Measurements from ENCODE around the gene QRICH1. TPM values are rescaled to one million over a fixed set of nuclear protein-coding genes. Genes with fewer than 3 reads are reported as not detected.

Gene QRICH1
- total and polyA plus RNA-seq, 2 of the 13 experiments (the other 11 are each of a cell fraction or from before 2014, with no cell fraction given): 52.6 to 102 TPM

DNA sequence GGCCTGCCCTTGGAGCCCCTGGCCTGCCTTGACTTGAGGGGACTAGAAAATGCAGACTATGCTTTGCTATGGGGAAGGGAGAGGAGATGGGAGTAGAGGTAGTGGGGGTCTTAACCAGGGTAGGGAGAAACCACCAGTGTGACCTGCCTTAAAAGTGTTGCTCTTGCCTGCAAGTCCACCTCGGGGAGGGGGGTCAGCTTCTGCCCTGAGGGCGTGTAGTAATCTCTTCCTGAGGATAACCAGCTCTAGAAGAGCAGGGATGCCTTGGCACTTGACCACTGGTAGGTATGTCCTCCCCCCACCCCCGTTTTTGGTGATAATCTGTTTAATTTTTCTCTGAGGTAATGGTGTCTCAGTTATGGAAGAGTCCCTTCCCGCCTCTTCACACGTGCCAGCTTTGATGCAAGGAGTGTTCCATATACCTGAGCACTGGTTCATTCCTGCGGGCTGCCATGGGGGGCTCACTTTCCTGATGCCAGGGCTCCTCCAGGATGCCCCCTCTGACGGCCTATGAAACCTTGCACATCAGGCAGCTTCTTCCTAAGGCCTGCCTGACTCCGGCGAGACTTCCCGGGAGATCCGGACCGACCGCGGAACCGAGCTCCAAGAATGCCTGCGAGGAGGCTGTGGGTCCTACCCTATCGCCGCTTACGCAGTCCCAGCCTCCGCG lies 104.6 kb downstream of the QRICH1 start:
- H2AFZ ChIP-seq (ENCODE audit: low read length): no peak overlapping the region
- no peak for FAIRE-seq

More for the DNA sequence above, 104.6 kb downstream of the QRICH1 start:
- no TSS peak for BruUV-seq (replicated peaks)
- Histone ChIP-seq H3K4me3 (replicated peaks in 1 of 3; ENCODE audit: insufficient read depth in 1 of 3, low read depth in 2 of 3, low read length in 3 of 3) (no peak overlapping the region), H3K36me3 (replicated peaks in 1 of 2; ENCODE audit: control insufficient read depth in 1 of 2, insufficient read depth in 2 of 2, low read length in 2 of 2) (peaks cover 3 to 7% of the 10 kb centered on the region in 2 experiments; a peak in 3 of 5 replicates), H3K4me1 (ENCODE audit: insufficient read depth, low read length) (no peaks in the 10 kb centered on the region), H4K20me1 (ENCODE audit: insufficient read depth, low read length) (no peaks in the 10 kb centered on the region), H3K9me3 (ENCODE audit: low read length) (no peaks in the 10 kb centered on the region), H3K79me2 (ENCODE audit: insufficient read depth, low read length) (no peaks in the 10 kb centered on the region), H3K27ac (ENCODE audit: extremely low read length, insufficient read depth, low read length) (no peak overlapping the region), H3K4me2 (ENCODE audit: low read depth, low read length) (no peak overlapping the region), H3K27me3 (ENCODE audit: control insufficient read depth in 1 of 2, insufficient read depth in 2 of 2, low read length in 2 of 2) (no peaks in the 10 kb centered on the region), H3K9ac (ENCODE audit: insufficient read depth, low read depth, low read length) (no peak overlapping the region)
- intact Hi-C loops (cut with micrococcal nuclease; ENCODE audit: unreplicated experiment) (loop anchor here (5.0 kb wide), 1 partner anchor 168 kb away; no protein-coding TSS in a partner anchor), in situ Hi-C loops (cut with HindIII; ENCODE audit: extremely low pct_ligation_motif_present, low pct_unique_long_range_greater_than_20kb) (no loop called here)
- ChIA-PET POLR2A (no interaction called here), CTCF (ENCODE audit: low intra/inter-chr PET ratio, low total read pairs) (interaction anchor here (2.1 kb wide), 1 partner anchor 25 kb away, joined by 12 read pairs; no protein-coding TSS in a partner anchor)
- WGBS (ENCODE audit: low lambda C conversion rate): 84% methylated on average over 17 of the region's 21 CpGs
- no peak for ATAC-seq
- TF ChIP-seq, protein P1, sequence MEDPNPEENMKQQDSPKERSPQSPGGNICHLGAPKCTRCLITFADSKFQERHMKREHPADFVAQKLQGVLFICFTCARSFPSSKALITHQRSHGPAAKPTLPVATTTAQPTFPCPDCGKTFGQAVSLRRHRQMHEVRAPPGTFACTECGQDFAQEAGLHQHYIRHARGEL (CRISPR knock-in tag; IDR thresholded peaks at IDR 0.05): no peak
- TF ChIP-seq ZNF256 (CRISPR knock-in tag; conservative IDR thresholded peaks at IDR 0.05) (no peak), ZNF383 (CRISPR knock-in tag; IDR thresholded peaks at IDR 0.05; ENCODE audit: borderline replicate concordance) (no peak), MLLT10 (CRISPR knock-in tag; IDR thresholded peaks at IDR 0.05) (no peak), ZNF598 (CRISPR knock-in tag; IDR thresholded peaks at IDR 0.05; ENCODE audit: borderline replicate concordance) (no peak), ZNF556 (CRISPR knock-in tag; IDR thresholded peaks at IDR 0.05; ENCODE audit: borderline replicate concordance) (no peak), FOXA1 (IDR thresholded peaks at IDR 0.05) (no peak), FOXA1 (CRISPR knock-in tag; IDR thresholded peaks at IDR 0.05) (no peak), SIX1 (CRISPR knock-in tag; IDR thresholded peaks at IDR 0.05; ENCODE audit: borderline replicate concordance) (no peak), SMYD3 (CRISPR knock-in tag; IDR thresholded peaks at IDR 0.05) (no peak), KDM5A (IDR thresholded peaks at IDR 0.05; ENCODE audit: borderline replicate concordance, low read length) (no peak), ZBTB20 (CRISPR knock-in tag; IDR thresholded peaks at IDR 0.05; ENCODE audit: borderline replicate concordance, low read depth) (no peak)
- TF ChIP-seq, protein P2, sequence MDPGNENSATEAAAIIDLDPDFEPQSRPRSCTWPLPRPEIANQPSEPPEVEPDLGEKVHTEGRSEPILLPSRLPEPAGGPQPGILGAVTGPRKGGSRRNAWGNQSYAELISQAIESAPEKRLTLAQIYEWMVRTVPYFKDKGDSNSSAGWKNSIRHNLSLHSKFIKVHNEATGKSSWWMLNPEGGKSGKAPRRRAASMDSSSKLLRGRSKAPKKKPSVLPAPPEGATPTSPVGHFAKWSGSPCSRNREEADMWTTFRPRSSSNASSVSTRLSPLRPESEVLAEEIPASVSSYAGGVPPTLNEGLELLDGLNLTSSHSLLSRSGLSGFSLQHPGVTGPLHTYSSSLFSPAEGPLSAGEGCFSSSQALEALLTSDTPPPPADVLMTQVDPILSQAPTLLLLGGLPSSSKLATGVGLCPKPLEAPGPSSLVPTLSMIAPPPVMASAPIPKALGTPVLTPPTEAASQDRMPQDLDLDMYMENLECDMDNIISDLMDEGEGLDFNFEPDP (CRISPR knock-in tag; conservative IDR thresholded peaks at IDR 0.05): no peak
- TF ChIP-seq, protein P3, sequence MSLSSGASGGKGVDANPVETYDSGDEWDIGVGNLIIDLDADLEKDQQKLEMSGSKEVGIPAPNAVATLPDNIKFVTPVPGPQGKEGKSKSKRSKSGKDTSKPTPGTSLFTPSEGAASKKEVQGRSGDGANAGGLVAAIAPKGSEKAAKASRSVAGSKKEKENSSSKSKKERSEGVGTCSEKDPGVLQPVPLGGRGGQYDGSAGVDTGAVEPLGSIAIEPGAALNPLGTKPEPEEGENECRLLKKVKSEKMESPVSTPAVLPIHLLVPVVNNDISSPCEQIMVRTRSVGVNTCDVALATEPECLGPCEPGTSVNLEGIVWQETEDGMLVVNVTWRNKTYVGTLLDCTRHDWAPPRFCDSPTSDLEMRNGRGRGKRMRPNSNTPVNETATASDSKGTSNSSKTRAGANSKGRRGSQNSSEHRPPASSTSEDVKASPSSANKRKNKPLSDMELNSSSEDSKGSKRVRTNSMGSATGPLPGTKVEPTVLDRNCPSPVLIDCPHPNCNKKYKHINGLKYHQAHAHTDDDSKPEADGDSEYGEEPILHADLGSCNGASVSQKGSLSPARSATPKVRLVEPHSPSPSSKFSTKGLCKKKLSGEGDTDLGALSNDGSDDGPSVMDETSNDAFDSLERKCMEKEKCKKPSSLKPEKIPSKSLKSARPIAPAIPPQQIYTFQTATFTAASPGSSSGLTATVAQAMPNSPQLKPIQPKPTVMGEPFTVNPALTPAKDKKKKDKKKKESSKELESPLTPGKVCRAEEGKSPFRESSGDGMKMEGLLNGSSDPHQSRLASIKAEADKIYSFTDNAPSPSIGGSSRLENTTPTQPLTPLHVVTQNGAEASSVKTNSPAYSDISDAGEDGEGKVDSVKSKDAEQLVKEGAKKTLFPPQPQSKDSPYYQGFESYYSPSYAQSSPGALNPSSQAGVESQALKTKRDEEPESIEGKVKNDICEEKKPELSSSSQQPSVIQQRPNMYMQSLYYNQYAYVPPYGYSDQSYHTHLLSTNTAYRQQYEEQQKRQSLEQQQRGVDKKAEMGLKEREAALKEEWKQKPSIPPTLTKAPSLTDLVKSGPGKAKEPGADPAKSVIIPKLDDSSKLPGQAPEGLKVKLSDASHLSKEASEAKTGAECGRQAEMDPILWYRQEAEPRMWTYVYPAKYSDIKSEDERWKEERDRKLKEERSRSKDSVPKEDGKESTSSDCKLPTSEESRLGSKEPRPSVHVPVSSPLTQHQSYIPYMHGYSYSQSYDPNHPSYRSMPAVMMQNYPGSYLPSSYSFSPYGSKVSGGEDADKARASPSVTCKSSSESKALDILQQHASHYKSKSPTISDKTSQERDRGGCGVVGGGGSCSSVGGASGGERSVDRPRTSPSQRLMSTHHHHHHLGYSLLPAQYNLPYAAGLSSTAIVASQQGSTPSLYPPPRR (CRISPR knock-in tag; IDR thresholded peaks at IDR 0.05; ENCODE audit: borderline replicate concordance): no peak
- TF ChIP-seq, protein P4, sequence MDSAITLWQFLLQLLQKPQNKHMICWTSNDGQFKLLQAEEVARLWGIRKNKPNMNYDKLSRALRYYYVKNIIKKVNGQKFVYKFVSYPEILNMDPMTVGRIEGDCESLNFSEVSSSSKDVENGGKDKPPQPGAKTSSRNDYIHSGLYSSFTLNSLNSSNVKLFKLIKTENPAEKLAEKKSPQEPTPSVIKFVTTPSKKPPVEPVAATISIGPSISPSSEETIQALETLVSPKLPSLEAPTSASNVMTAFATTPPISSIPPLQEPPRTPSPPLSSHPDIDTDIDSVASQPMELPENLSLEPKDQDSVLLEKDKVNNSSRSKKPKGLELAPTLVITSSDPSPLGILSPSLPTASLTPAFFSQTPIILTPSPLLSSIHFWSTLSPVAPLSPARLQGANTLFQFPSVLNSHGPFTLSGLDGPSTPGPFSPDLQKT (CRISPR knock-in tag; IDR thresholded peaks at IDR 0.05; ENCODE audit: borderline replicate concordance): no peak
- DNase-seq (ENCODE audit: low spot score): no peak

Measured in HepG2 (cell line).